HG03521 (cell line): ENCODE data around the gene SGCA.

Source experiments
- ATAC-seq: cut with Tn5 transposase; IDR thresholded peaks from one replicate; pipeline ENCODE4 v1.9.1; 2021; ENCODE audit warnings: mild to moderate bottlenecking, moderate library complexity; ENCODE audit not compliant: unreplicated experiment

SGCA gene

GRCh38 chr17:50133769-50134099 is 32.1 kb upstream of the SGCA start:
- ATAC-seq: no peak

GRCh38 chr17:50134206-50135110 is 31.3 kb upstream of the SGCA start:
- ATAC-seq: no peak

GRCh38 chr17:50135316-50136095 is 30.3 kb upstream of the SGCA start:
- ATAC-seq: no peak

GRCh38 chr17:50136096-50136687 is 29.6 kb upstream of the SGCA start:
- no peak for ATAC-seq

GRCh38 chr17:50137042-50137441 is 28.8 kb upstream of the SGCA start:
- ATAC-seq: no peak

- no peak for ATAC-seq
Observed at GRCh38 chr17:50139185-50139783, 26.5 kb upstream of the SGCA start.

- peak; percentile 41 for ATAC-seq
Observed at GRCh38 chr17:50139950-50140885, 25.6 kb upstream of the SGCA start.

- no peak for ATAC-seq
Observed at GRCh38 chr17:50141026-50141744, 24.6 kb upstream of the SGCA start.

GRCh38 chr17:50141745-50142110 is 24.1 kb upstream of the SGCA start:
- no peak for ATAC-seq

GRCh38 chr17:50143461-50144176 is 22.2 kb upstream of the SGCA start:
- no peak for ATAC-seq

- no peak for ATAC-seq
Observed at GRCh38 chr17:50144355-50144754, 21.4 kb upstream of the SGCA start.

- no peak for ATAC-seq
Observed at GRCh38 chr17:50144845-50145531, 20.8 kb upstream of the SGCA start.

- no peak for ATAC-seq
Observed at GRCh38 chr17:50145532-50146229, 20.1 kb upstream of the SGCA start.

GRCh38 chr17:50146230-50146926 is 19.4 kb upstream of the SGCA start:
- ATAC-seq: no peak

GRCh38 chr17:50146927-50147665 is 18.7 kb upstream of the SGCA start:
- ATAC-seq: no peak

- no peak for ATAC-seq
Observed at GRCh38 chr17:50147841-50148225, 18.0 kb upstream of the SGCA start.
